ENCODE measurements around the gene PDE4A.
"Not testable (repeated sequence)": the region's sequence is repeated elsewhere in the genome, so short reads cannot be mapped to it uniquely, and the experiment has no call there.

GRCh38 chr19:10383223-10383499 is 37.2 kb upstream of the PDE4A start:
- not testable (repeated sequence) for TF ChIP-seq CTCF (IDR thresholded peaks at IDR 0.05); ZFX (IDR thresholded peaks at IDR 0.05; ENCODE audit: borderline replicate concordance)
